ENCODE results near the gene CBLB. TPM values are rescaled to one million over a fixed set of nuclear protein-coding genes. Genes with fewer than 3 reads are reported as not detected.

CBLB gene
- total RNA-seq, 6 experiments from 2014 or later: 17.6 to 22.6 (median 20.6) TPM

- no peak overlapping the region for H3K27ac Mint-ChIP-seq
- no peak for DNase-seq
- H3K9me3 Mint-ChIP-seq: no peaks in the 10 kb centered on the region
- TF ChIP-seq, protein P1, sequence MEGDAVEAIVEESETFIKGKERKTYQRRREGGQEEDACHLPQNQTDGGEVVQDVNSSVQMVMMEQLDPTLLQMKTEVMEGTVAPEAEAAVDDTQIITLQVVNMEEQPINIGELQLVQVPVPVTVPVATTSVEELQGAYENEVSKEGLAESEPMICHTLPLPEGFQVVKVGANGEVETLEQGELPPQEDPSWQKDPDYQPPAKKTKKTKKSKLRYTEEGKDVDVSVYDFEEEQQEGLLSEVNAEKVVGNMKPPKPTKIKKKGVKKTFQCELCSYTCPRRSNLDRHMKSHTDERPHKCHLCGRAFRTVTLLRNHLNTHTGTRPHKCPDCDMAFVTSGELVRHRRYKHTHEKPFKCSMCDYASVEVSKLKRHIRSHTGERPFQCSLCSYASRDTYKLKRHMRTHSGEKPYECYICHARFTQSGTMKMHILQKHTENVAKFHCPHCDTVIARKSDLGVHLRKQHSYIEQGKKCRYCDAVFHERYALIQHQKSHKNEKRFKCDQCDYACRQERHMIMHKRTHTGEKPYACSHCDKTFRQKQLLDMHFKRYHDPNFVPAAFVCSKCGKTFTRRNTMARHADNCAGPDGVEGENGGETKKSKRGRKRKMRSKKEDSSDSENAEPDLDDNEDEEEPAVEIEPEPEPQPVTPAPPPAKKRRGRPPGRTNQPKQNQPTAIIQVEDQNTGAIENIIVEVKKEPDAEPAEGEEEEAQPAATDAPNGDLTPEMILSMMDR (IDR thresholded peaks at IDR 0.05): no peak
- H3K27me3 Mint-ChIP-seq (ENCODE audit: insufficient read depth): peaks cover 4% of the 10 kb centered on the region; the same call in 1 of the 2 replicates
- H3K36me3 Mint-ChIP-seq (ENCODE audit: low read depth): no peaks in the 10 kb centered on the region
- no peak overlapping the region for H3K4me3 Mint-ChIP-seq
- H3K4me1 Mint-ChIP-seq (ENCODE audit: low read depth): peaks cover 21% of the 10 kb centered on the region
These were observed 255.7 kb downstream of the CBLB start for GRCh38 chr3:105613120-105613519.

DNA sequence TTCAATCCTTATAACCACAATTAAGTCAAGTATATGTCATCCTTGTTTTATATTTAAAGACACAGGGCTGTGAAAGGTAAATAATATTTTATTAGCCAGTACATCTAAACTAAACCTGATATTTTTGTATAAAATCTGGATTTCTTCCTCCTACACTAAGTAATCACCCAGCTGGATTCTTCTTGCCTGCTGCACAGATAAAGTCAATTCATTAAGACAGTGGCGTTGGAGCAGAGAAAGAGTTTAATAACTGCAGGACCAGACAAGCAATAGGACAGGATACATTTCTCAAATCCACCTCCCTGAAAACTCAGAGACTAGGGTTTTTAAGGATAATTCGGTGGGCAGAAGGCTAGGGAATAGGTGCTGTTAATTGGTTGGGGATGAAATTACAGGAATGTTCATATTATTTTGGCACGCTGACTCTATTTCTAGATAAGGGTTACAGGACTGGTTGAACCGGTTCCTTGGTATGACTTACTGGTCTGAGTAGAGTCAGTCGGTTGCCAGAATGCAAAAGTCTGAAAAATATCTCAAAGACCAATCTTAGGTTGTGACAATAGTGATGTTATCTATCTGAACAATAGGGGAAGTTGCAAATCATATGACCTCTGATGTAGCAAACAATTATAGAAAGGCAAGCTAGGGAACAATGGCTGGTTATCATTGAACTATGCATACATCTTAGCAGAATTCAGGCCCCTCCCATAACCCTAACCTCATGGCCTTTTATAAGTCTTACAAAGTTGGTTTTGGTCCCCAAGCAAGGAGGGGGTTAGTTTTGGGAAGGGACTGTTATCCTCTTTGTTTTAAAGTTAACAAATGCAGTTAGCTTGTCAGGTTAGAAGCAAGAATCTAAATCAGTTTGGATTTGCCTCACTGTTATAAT is 257.3 kb downstream of the CBLB start:
- H3K9me3 Mint-ChIP-seq: no peaks in the 10 kb centered on the region
- no peak for DNase-seq
- H3K4me1 Mint-ChIP-seq (ENCODE audit: low read depth): peaks cover 17% of the 10 kb centered on the region
- no peak overlapping the region for H3K27ac Mint-ChIP-seq
- no peaks in the 10 kb centered on the region for H3K36me3 Mint-ChIP-seq (ENCODE audit: low read depth)
- H3K27me3 Mint-ChIP-seq (ENCODE audit: insufficient read depth): peaks cover 4% of the 10 kb centered on the region; the same call in 1 of the 2 replicates
- no peak overlapping the region for H3K4me3 Mint-ChIP-seq
- TF ChIP-seq, protein P1 (IDR thresholded peaks at IDR 0.05): no peak

DNA sequence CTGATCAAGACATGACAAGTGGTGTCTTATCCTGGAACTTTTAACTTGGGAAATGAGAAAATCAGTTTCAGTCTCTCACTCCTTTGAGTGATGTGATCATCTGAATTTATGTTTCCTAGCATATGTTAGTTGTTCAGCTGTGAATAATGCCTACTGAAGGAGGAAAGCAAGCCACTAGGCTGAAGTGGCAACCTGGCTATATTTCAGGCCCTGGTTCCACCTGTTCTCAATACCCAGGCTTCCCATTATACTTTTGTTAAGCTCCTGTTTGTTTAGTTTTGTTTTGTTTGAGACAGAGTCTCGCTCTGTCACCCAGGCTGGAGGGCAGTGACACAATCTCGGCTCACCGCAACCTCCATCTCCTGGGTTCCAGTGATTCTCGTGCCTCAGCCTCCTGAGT is 258.3 kb downstream of the CBLB start:
- H3K27me3 Mint-ChIP-seq (ENCODE audit: insufficient read depth): peaks cover 4% of the 10 kb centered on the region; the same call in 1 of the 2 replicates

GRCh38 chr3:105608623-105609022 is 260.2 kb downstream of the CBLB start:
- Mint-ChIP-seq H3K36me3 (ENCODE audit: low read depth) (no peaks in the 10 kb centered on the region), H3K27ac (no peak overlapping the region), H3K4me3 (no peak overlapping the region), H3K4me1 (ENCODE audit: low read depth) (peaks cover 12% of the 10 kb centered on the region), H3K27me3 (ENCODE audit: insufficient read depth) (peaks cover 4% of the 10 kb centered on the region; the same call in 1 of the 2 replicates), H3K9me3 (no peaks in the 10 kb centered on the region)
- TF ChIP-seq, protein P1 (IDR thresholded peaks at IDR 0.05): no peak
- DNase-seq: no peak

More for the DNA sequence above, 258.3 kb downstream of the CBLB start:
- no peak for DNase-seq
- H3K4me3 Mint-ChIP-seq: no peak overlapping the region
- no peaks in the 10 kb centered on the region for H3K36me3 Mint-ChIP-seq (ENCODE audit: low read depth)
- H3K27ac Mint-ChIP-seq: no peak overlapping the region
- H3K9me3 Mint-ChIP-seq: no peaks in the 10 kb centered on the region
- TF ChIP-seq, protein P1 (IDR thresholded peaks at IDR 0.05): no peak
- H3K4me1 Mint-ChIP-seq (ENCODE audit: low read depth): peaks cover 26% of the 10 kb centered on the region

- peaks cover 29% of the 10 kb centered on the region for H3K4me1 Mint-ChIP-seq (ENCODE audit: low read depth)
- TF ChIP-seq, protein P1 (IDR thresholded peaks at IDR 0.05): no peak
- peaks cover 4% of the 10 kb centered on the region; the same call in 1 of the 2 replicates for H3K27me3 Mint-ChIP-seq (ENCODE audit: insufficient read depth)
- H3K9me3 Mint-ChIP-seq: no peaks in the 10 kb centered on the region
- H3K36me3 Mint-ChIP-seq (ENCODE audit: low read depth): no peaks in the 10 kb centered on the region
- no peak overlapping the region for H3K27ac Mint-ChIP-seq
- no peak overlapping the region for H3K4me3 Mint-ChIP-seq
- DNase-seq: peak; percentile 67
These were observed 262.8 kb downstream of the CBLB start for GRCh38 chr3:105606016-105606415.
